ENCODE data around the gene PCCB.

- TF ChIP-seq, protein P1, sequence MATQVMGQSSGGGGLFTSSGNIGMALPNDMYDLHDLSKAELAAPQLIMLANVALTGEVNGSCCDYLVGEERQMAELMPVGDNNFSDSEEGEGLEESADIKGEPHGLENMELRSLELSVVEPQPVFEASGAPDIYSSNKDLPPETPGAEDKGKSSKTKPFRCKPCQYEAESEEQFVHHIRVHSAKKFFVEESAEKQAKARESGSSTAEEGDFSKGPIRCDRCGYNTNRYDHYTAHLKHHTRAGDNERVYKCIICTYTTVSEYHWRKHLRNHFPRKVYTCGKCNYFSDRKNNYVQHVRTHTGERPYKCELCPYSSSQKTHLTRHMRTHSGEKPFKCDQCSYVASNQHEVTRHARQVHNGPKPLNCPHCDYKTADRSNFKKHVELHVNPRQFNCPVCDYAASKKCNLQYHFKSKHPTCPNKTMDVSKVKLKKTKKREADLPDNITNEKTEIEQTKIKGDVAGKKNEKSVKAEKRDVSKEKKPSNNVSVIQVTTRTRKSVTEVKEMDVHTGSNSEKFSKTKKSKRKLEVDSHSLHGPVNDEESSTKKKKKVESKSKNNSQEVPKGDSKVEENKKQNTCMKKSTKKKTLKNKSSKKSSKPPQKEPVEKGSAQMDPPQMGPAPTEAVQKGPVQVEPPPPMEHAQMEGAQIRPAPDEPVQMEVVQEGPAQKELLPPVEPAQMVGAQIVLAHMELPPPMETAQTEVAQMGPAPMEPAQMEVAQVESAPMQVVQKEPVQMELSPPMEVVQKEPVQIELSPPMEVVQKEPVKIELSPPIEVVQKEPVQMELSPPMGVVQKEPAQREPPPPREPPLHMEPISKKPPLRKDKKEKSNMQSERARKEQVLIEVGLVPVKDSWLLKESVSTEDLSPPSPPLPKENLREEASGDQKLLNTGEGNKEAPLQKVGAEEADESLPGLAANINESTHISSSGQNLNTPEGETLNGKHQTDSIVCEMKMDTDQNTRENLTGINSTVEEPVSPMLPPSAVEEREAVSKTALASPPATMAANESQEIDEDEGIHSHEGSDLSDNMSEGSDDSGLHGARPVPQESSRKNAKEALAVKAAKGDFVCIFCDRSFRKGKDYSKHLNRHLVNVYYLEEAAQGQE (IDR thresholded peaks at IDR 0.05; ENCODE audit: borderline replicate concordance), result no peak
- TF ChIP-seq CTCF (IDR thresholded peaks at IDR 0.05; ENCODE audit: poor library complexity, severe bottlenecking), result no peak
Measured at GRCh38 chr3:136258199-136258598, 8.1 kb downstream of the PCCB start.
